GM12891 (cell line): Measurements from ENCODE around the gene PMM2.

Source experiments
- POLR2A ChIP-seq: IDR thresholded peaks from 2 replicates; pipeline ENCODE4 v1.6.1; 2011; ENCODE audit warnings: low read depth, low read length, control low read depth
- TAF1 ChIP-seq: IDR thresholded peaks from 2 replicates; pipeline ENCODE4 v1.6.1; 2011; ENCODE audit warnings: low read depth, low read length, control low read depth

DNA sequence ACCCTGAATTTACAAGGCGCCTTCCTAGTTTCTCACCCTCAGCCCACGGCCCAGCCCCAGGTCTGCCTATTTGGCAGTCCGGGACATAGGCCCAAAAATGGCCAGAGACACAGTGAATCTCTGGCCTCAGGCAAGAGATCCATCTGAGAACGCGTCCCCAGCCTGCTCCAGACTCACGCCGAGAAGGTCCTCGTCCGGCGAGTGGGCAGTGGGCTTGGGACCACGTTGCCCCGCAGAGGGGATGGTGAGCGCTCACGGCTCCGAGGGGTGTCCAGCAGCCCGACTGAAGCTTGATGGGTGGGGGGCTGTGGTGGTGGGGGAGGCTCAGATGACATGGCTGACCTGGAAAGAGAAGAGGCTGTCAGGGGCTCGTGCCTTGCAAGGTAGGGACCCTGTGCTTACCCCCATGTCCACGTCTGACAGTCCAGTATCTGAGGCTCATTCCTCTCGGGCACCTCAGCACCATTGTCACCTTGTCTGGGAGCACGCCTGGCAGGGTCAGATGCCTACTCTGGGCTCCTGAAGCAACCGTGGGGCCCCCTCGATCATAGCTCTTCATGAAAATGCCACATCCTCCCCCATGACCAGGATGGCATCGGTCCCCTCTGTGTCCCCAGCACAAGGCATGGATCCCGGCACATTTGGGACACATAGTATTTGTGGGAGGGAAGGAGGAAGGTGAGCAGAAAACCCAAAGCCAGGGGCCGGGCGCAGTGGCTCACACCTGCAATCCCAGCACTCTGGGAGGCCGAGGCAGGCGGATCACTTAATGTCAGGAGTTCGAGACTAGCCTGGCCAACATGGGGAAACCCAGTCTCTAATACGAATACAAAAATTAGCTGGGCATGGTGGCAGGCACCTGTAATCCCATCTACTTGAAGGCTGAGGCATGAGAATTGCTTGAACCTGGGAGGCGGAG is 61.6 kb downstream of the PMM2 start:
- no peak for TF ChIP-seq POLR2A
- no peak for TF ChIP-seq TAF1
